ENCODE measurements around the gene DPEP3. TPM values are rescaled to one million over a fixed set of nuclear protein-coding genes. Genes with fewer than 3 reads are reported as not detected.

Gene DPEP3
- total and polyA plus RNA-seq, 2 experiments from 2014 or later = 0.51 TPM; not detected in 1

DNA sequence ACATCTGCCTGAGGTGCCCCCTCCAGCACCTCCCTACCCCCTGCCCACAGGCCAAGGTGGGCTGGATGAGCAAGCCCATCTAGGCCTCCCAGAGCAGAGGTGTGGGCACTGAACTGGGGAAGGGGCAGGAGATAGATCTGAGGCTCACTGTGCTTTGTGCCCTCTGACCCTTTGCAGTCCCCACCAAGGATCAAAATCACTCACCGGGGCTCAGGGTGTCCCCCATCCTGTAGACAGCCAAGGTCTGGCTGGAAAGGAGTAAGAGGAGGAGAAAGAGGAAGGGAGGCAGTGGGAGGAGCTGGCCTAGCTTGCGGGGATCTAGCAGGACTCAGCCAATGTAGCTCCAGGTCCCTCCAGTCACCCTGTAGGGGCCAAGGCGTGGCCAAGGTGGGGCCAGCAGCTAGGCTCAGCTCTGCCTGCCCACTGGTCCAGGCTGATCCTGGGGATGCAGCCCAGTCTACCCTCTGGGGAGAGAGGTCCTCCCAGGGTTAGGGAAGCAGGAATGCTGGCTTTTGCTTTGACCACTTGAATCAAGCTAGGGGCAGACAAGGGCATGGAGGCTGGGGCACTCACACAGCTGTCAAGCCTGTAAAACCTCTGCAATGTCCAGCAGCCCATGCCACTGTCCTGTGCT, 13.6 kb downstream of the DPEP3 start:
- Histone ChIP-seq H3K36me3 (peaks cover 2% of the 10 kb centered on the region), H3K27me3 (no peaks in the 10 kb centered on the region), H3K9me3 (ENCODE audit: low read depth) (no peaks in the 10 kb centered on the region), H3K4me3 (no peak overlapping the region), H3K4me1 (ENCODE audit: low read depth) (peaks cover 7% of the 10 kb centered on the region), H3K27ac (peak overlapping the region; percentile 59)
- TF ChIP-seq CTCF (IDR thresholded peaks at IDR 0.05; ENCODE audit: low read depth, low read length) = no peak
- peak in 1 of 2 donors; percentile 33 for DNase-seq (ENCODE audit: low read depth in 1 of 2, low spot score in 1 of 2)

- Histone ChIP-seq H3K27ac (peak overlapping the region; percentile 59), H3K4me1 (ENCODE audit: low read depth) (peaks cover 7% of the 10 kb centered on the region), H3K9me3 (ENCODE audit: low read depth) (no peaks in the 10 kb centered on the region), H3K27me3 (no peaks in the 10 kb centered on the region), H3K4me3 (no peak overlapping the region), H3K36me3 (peaks cover 6% of the 10 kb centered on the region)
- TF ChIP-seq CTCF (IDR thresholded peaks at IDR 0.05; ENCODE audit: low read depth, low read length) = no peak
- DNase-seq (ENCODE audit: low read depth in 1 of 2, low spot score in 1 of 2) = no peak
Observed at GRCh38 chr16:67965668-67966548, 14.4 kb downstream of the DPEP3 start.

- no peak for DNase-seq (ENCODE audit: low read depth in 1 of 2, low spot score in 1 of 2)
- Histone ChIP-seq H3K36me3 (peaks cover 11% of the 10 kb centered on the region), H3K4me3 (no peak overlapping the region), H3K9me3 (ENCODE audit: low read depth) (no peaks in the 10 kb centered on the region), H3K4me1 (ENCODE audit: low read depth) (peaks cover 7% of the 10 kb centered on the region), H3K27me3 (no peaks in the 10 kb centered on the region), H3K27ac (no peak overlapping the region)
- TF ChIP-seq CTCF (IDR thresholded peaks at IDR 0.05; ENCODE audit: low read depth, low read length) = no peak
Observed at GRCh38 chr16:67964477-67965131, 15.7 kb downstream of the DPEP3 start.

GRCh38 chr16:67963662-67964321, 16.5 kb downstream of the DPEP3 start:
- peak in 1 of 2 donors; percentile 52 for DNase-seq (ENCODE audit: low read depth in 1 of 2, low spot score in 1 of 2)
- Histone ChIP-seq H3K36me3 (peaks cover 11% of the 10 kb centered on the region), H3K4me1 (ENCODE audit: low read depth) (peaks cover 7% of the 10 kb centered on the region)

More at GRCh38 chr16:67963662-67964321, 16.5 kb downstream of the DPEP3 start:
- no peak for TF ChIP-seq CTCF (IDR thresholded peaks at IDR 0.05; ENCODE audit: low read depth, low read length)
- Histone ChIP-seq H3K4me3 (no peak overlapping the region), H3K9me3 (ENCODE audit: low read depth) (no peaks in the 10 kb centered on the region), H3K27ac (no peak overlapping the region), H3K27me3 (no peaks in the 10 kb centered on the region)
